ENCODE measurements around the gene BRF1. TPM values are rescaled to one million over a fixed set of nuclear protein-coding genes. Genes with fewer than 3 reads are reported as not detected.

Gene BRF1
- total RNA-seq, 4 donors from 2014 or later = 22.2 to 37.9 (median 26.2) TPM

- H3K9me3 ChIP-seq = peaks cover 0 to 10% (median 5%) of the 10 kb centered on the region in 3 donors
- peaks cover 0 to 79% (median 0%) of the 10 kb centered on the region in 4 donors for H3K27me3 ChIP-seq
- H3K4me3 ChIP-seq = no peak overlapping the region
- intact Hi-C loops (cut with DNase I) = no loop called here
- H3K27ac ChIP-seq = no peak overlapping the region
- WGBS, 2 donors = 19 to 38% methylated on average over 3 to 4 of the region's 4 CpGs
- TF ChIP-seq POLR2A (IDR thresholded peaks at IDR 0.05) = no peak
- no peak for TF ChIP-seq CTCF (IDR thresholded peaks at IDR 0.05)
- peaks cover 12 to 21% (median 15%) of the 10 kb centered on the region in 3 donors for H3K4me1 ChIP-seq
- DNase-seq = no peak
- no peaks in the 10 kb centered on the region for H3K36me3 ChIP-seq
These were observed 114.8 kb downstream of the BRF1 start for GRCh38 chr14:105185973-105186372.

GRCh38 chr14:105185001-105185400 lies 115.8 kb downstream of the BRF1 start:
- TF ChIP-seq CTCF (IDR thresholded peaks at IDR 0.05) = no peak
- no peak overlapping the region for H3K4me3 ChIP-seq
- H3K4me1 ChIP-seq = peaks cover 21 to 29% (median 22%) of the 10 kb centered on the region in 3 donors
- intact Hi-C loops (cut with DNase I) = no loop called here
- H3K9me3 ChIP-seq = peaks cover 0 to 10% (median 5%) of the 10 kb centered on the region in 3 donors
- no peak overlapping the region for H3K27ac ChIP-seq
- 78 to 91% methylated on average over 7 to 16 of the region's 18 CpGs for WGBS, 2 donors
- no peaks in the 10 kb centered on the region for H3K36me3 ChIP-seq
- H3K27me3 ChIP-seq = peaks cover 0 to 70% (median 0%) of the 10 kb centered on the region in 4 donors
- DNase-seq = no peak

GRCh38 chr14:105184461-105184860 lies 116.3 kb downstream of the BRF1 start:
- peaks cover 0 to 10% (median 5%) of the 10 kb centered on the region in 3 donors for H3K9me3 ChIP-seq
- peaks cover 24 to 34% (median 26%) of the 10 kb centered on the region in 3 donors for H3K4me1 ChIP-seq
- H3K27me3 ChIP-seq = peaks cover 0 to 64% (median 0%) of the 10 kb centered on the region in 4 donors
- H3K27ac ChIP-seq = no peak overlapping the region
- TF ChIP-seq CTCF (IDR thresholded peaks at IDR 0.05) (no peak), POLR2A (IDR thresholded peaks at IDR 0.05) (no peak)
- no peaks in the 10 kb centered on the region for H3K36me3 ChIP-seq
- H3K4me3 ChIP-seq = no peak overlapping the region
- no peak for DNase-seq
- intact Hi-C loops (cut with DNase I) = no loop called here
- WGBS, 2 donors = 76 to 83% methylated on average over 3 to 7 of the region's 9 CpGs

GRCh38 chr14:105182296-105183020 lies 118.3 kb downstream of the BRF1 start:
- Histone ChIP-seq H3K9me3 (no peaks in the 10 kb centered on the region), H3K4me1 (peaks cover 24 to 40% (median 26%) of the 10 kb centered on the region in 3 donors), H3K27me3 (peaks cover 0 to 53% (median 0%) of the 10 kb centered on the region in 4 donors), H3K36me3 (no peaks in the 10 kb centered on the region), H3K27ac (peak overlapping the region in 2 of 4 donors; percentile 19 to 86), H3K4me3 (no peak overlapping the region)
- no peak for TF ChIP-seq CTCF (IDR thresholded peaks at IDR 0.05)
- no peak for TF ChIP-seq POLR2A (IDR thresholded peaks at IDR 0.05)
- 63% methylated on average over 16 of the region's 25 CpGs; no CpG with 5 or more reads in 1 of the 2 donors for WGBS, 2 donors
- no peak for DNase-seq
- intact Hi-C loops (cut with DNase I) = no loop called here

- 37 to 49% methylated on average over 6 to 11 of the region's 21 CpGs for WGBS, 2 donors
- H3K27ac ChIP-seq = peak overlapping the region; percentile 3 to 86 (median 50)
- H3K4me3 ChIP-seq = peak overlapping the region; percentile 41 to 82 (median 58)
- intact Hi-C loops (cut with DNase I) = no loop called here
- no peaks in the 10 kb centered on the region for H3K9me3 ChIP-seq
- TF ChIP-seq CTCF (IDR thresholded peaks at IDR 0.05) (no peak), POLR2A (IDR thresholded peaks at IDR 0.05) (no peak)
- no peak for DNase-seq
- peaks cover 0 to 55% (median 0%) of the 10 kb centered on the region in 4 donors for H3K27me3 ChIP-seq
- H3K36me3 ChIP-seq = no peaks in the 10 kb centered on the region
- H3K4me1 ChIP-seq = peaks cover 24 to 43% (median 26%) of the 10 kb centered on the region in 3 donors
These were observed 119.1 kb downstream of the BRF1 start for GRCh38 chr14:105181549-105182295.

Measured in esophagus squamous epithelium (tissue), 5 donors.